GM15510 (cell line): ENCODE measurements around the gene KDM5B.

ENCODE experiments used
- POLR2A ChIP-seq: IDR thresholded peaks from 3 replicates; pipeline ENCODE4 v1.6.1; 2011; ENCODE audit warnings: borderline replicate concordance; ENCODE audit not compliant: insufficient read length; ENCODE audit errors: extremely low read depth

Gene KDM5B

DNA sequence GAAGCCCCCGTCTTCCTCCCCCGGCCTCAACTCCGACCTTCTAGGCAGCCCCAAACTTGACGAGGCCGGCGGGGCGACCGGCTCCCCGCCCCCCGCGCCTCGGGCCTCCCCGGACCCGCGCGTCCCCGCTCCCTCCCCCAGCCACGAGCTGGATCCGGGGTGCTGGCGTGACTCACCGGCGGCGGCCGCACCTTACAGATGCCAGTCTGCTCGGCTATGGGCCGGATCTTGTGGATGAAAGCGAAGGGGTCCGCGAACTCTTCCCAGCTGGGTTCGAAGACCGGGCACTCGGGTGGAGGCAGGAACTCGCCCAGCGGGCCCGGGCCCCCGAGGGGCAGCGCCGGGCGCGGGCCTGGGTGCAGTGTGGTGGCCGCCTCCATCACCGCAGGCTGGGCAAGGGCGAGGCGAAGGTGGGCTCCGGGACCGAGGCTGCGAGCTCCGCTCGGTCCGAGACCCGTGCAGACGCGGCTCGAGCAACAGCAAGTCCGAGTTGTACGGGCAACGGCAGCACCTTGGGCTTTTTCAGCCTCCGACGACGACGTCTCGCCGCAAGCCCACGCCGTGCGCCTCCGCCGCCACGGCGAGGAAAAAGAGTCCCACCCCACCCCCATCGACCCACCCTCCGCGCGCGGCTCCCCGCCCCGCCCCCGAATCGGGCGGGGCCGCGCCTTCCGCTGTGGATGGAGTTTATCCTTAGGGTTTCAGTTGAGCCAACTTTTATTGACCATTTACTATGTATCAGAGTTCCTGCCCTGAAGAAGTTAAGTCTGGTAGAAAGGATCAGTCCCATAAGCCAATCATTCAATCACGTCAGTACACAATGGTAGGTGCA lies at the start of gene KDM5B:
Gene KDM5B, minus strand, starts transcription at position 496 of the 832 bp plus-strand sequence. Its CDS starts 116 bp downstream, at position 380.
- TF ChIP-seq POLR2A, result peak; percentile 80

- no peak for TF ChIP-seq POLR2A
Observed at GRCh38 chr1:202857136-202857610, 49.0 kb upstream of the KDM5B start.

DNA sequence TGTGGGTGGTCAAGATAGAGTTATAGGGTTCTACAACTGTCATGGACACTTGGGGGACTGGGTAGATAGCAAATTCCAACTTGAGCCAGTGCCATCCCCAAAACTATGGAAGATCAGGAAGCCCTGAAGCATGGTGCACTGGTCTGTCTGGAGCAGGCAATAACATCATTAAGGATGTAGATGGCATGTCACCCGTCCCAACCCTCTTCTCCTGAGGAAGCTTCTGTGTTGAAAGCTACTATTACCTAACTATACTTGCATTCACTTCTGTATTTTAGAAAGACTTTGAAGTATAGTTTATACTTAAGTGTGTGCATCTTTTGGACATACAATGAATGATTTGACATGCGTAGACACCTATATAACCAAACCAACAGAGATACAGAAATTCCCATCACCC lies 47.8 kb upstream of the KDM5B start:
- no peak for TF ChIP-seq POLR2A

DNA sequence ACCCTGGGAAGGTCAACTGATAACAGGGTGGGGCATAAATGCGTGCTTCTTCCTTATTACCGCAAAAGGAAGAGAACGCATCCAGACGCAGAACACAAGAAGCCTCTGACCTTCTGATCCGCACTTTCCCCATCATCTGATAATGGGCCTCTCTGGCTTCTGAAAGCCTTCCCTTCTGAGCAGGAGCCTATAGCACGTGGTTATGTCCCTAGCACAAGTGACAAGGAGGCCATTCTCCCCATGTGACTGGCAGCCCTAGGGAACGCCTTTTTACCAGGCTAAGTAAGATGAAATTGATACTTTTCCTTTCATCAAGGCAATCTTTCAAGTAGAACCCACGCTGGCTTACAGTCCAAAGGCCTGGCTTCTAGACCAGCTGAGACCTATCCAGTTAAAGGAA lies 46.6 kb upstream of the KDM5B start:
- TF ChIP-seq POLR2A, result no peak

- TF ChIP-seq POLR2A, result no peak
Observed at GRCh38 chr1:202852163-202852904, 44.1 kb upstream of the KDM5B start.

- no peak for TF ChIP-seq POLR2A
Observed at GRCh38 chr1:202850593-202851362, 42.6 kb upstream of the KDM5B start.

- TF ChIP-seq POLR2A, result no peak
Observed at GRCh38 chr1:202848191-202848542, 39.9 kb upstream of the KDM5B start.

GRCh38 chr1:202844935-202845334 lies 36.7 kb upstream of the KDM5B start:
- no peak for TF ChIP-seq POLR2A

GRCh38 chr1:202844259-202844658 lies 36.0 kb upstream of the KDM5B start:
- no peak for TF ChIP-seq POLR2A

GRCh38 chr1:202843081-202843480 lies 34.9 kb upstream of the KDM5B start:
- no peak for TF ChIP-seq POLR2A

- no peak for TF ChIP-seq POLR2A
Observed at GRCh38 chr1:202837746-202838262, 29.6 kb upstream of the KDM5B start.

DNA sequence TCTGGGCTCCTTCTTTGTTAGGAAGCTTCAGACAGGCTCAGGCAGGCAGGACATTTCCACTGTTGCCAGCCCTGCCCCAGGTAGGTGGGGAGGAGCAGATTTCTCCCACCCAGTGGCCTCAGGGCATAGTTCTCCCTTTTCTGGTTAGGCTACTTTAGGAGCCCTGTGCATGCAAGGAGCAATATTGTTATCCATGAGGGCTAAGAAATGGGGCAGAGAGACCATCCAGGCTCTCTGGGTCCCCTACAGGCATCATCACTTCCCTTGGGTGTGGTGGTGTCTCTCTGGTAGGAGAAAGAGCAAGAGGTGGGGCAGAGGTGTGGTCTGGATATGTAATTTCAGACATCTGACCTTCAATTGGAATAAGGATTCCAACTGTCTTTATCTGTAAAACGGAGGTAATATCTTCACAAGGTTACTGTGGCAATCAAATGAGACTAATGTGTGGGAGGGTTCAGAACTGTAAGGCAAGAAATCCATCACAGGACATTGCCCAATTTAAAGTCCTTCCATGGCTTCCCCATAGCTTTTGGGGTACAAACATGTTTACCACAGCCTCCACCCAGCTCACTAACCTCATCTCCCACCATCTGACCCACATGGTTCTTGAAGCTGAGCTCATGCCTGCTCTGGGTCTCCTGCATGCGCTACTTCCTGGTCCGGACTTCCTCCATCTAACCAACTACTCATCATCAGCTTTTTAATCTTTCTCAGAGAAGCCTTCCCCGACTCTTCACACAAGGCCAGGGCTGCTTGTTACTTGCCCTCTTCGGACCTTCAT lies 28.6 kb upstream of the KDM5B start:
- TF ChIP-seq POLR2A, result no peak

GRCh38 chr1:202835548-202836072 lies 27.4 kb upstream of the KDM5B start:
- no peak for TF ChIP-seq POLR2A
